ENCODE measurements around the gene CCL15. TPM values are rescaled to one million over a fixed set of nuclear protein-coding genes. Genes with fewer than 3 reads are reported as not detected.

Gene CCL15
- total and polyA plus RNA-seq, 4 donors = 0.23 TPM; not detected in 3

- H3K4me3 ChIP-seq (ENCODE audit: low read depth, low read length) = no peak overlapping the region
- H3K27me3 ChIP-seq (ENCODE audit: control insufficient read depth, insufficient read depth, low read length) = no peaks in the 10 kb centered on the region
- no peaks in the 10 kb centered on the region for H3K4me1 ChIP-seq (ENCODE audit: control insufficient read depth, insufficient read depth, low read length)
- no peaks in the 10 kb centered on the region for H3K9me3 ChIP-seq (ENCODE audit: control insufficient read depth, insufficient read depth, low read length)
- no peaks in the 10 kb centered on the region for H3K36me3 ChIP-seq (ENCODE audit: control insufficient read depth, insufficient read depth, low read length)
- no peak for DNase-seq (ENCODE audit: low read depth in 4 of 6, low spot score in 6 of 6)
- 48% methylated on average over 4 of the region's 7 CpGs for WGBS (ENCODE audit: insufficient coverage)
- no peak overlapping the region for H3K27ac ChIP-seq (ENCODE audit: low read depth, low read length)
Observed at GRCh38 chr17:35953720-35954119, 47.6 kb downstream of the CCL15 start.

GRCh38 chr17:35949401-35949800 is 52.0 kb downstream of the CCL15 start:
- Histone ChIP-seq H3K27me3 (ENCODE audit: control insufficient read depth, insufficient read depth, low read length) (no peaks in the 10 kb centered on the region), H3K9me3 (ENCODE audit: control insufficient read depth, insufficient read depth, low read length) (no peaks in the 10 kb centered on the region), H3K27ac (ENCODE audit: low read depth, low read length) (no peak overlapping the region), H3K4me1 (ENCODE audit: control insufficient read depth, insufficient read depth, low read length) (no peaks in the 10 kb centered on the region), H3K4me3 (ENCODE audit: low read depth, low read length) (no peak overlapping the region), H3K36me3 (ENCODE audit: control insufficient read depth, insufficient read depth, low read length) (no peaks in the 10 kb centered on the region)
- 100% methylated on average over 2 of the region's 3 CpGs for WGBS (ENCODE audit: insufficient coverage)
- peak in 1 of 6 donors; percentile 5 for DNase-seq (ENCODE audit: low read depth in 4 of 6, low spot score in 6 of 6)

GRCh38 chr17:35948092-35948491 is 53.3 kb downstream of the CCL15 start:
- no peak for DNase-seq (ENCODE audit: low read depth in 4 of 6, low spot score in 6 of 6)

More at GRCh38 chr17:35948092-35948491, 53.3 kb downstream of the CCL15 start:
- no peak overlapping the region for H3K27ac ChIP-seq (ENCODE audit: low read depth, low read length)
- H3K9me3 ChIP-seq (ENCODE audit: control insufficient read depth, insufficient read depth, low read length) = no peaks in the 10 kb centered on the region
- no peak overlapping the region for H3K4me3 ChIP-seq (ENCODE audit: low read depth, low read length)
- no peaks in the 10 kb centered on the region for H3K36me3 ChIP-seq (ENCODE audit: control insufficient read depth, insufficient read depth, low read length)
- H3K4me1 ChIP-seq (ENCODE audit: control insufficient read depth, insufficient read depth, low read length) = no peaks in the 10 kb centered on the region
- WGBS (ENCODE audit: insufficient coverage) = 95% methylated on average over 7 of the region's 7 CpGs
- H3K27me3 ChIP-seq (ENCODE audit: control insufficient read depth, insufficient read depth, low read length) = no peaks in the 10 kb centered on the region

Other genes with a start within 250 kb of the CCL15 start
- 1 to 10 TPM in 1 of 2 donors, under 1 TPM in 1; 0.69 to 3.4 TPM for gene GAS2L2, start 248.3 kb downstream of the CCL15 start, total RNA-seq
- gene GAS2L2, start 248.3 kb downstream of the CCL15 start, polyA plus RNA-seq (ENCODE audit: insufficient read length in 2 of 2) = 1 to 10 TPM; 3.0 to 3.6 TPM
- gene C17orf50, start 240.7 kb downstream of the CCL15 start, total RNA-seq = not detected
- gene C17orf50, start 240.7 kb downstream of the CCL15 start, polyA plus RNA-seq (ENCODE audit: insufficient read length in 2 of 2) = 1 to 10 TPM in 1 of 2 donors, under 1 TPM in 1; 0.68 to 1.6 TPM
- 10 to 100 TPM; 12.8 to 18.5 TPM for gene MMP28, start 205.9 kb downstream of the CCL15 start, total RNA-seq
- gene MMP28, start 205.9 kb downstream of the CCL15 start, polyA plus RNA-seq (ENCODE audit: insufficient read length in 2 of 2) = 10 to 100 TPM; 34.9 to 39.8 TPM
- 10 to 100 TPM; 54.2 to 95.9 TPM for gene TAF15, start 192.1 kb downstream of the CCL15 start, total RNA-seq
- 100 to 1,000 TPM; 203 to 217 TPM for gene TAF15, start 192.1 kb downstream of the CCL15 start, polyA plus RNA-seq (ENCODE audit: insufficient read length in 2 of 2)
- not detected for gene HEATR9, start 132.7 kb downstream of the CCL15 start, total RNA-seq
- gene HEATR9, start 132.7 kb downstream of the CCL15 start, polyA plus RNA-seq (ENCODE audit: insufficient read length in 2 of 2) = under 1 TPM in 1 of 2 donors, not detected in 1; 0.44 TPM
- under 1 TPM; 0.59 to 0.83 TPM for gene CCL5, start 121.2 kb downstream of the CCL15 start, total RNA-seq
- under 1 TPM; 0.60 to 0.96 TPM for gene CCL5, start 121.2 kb downstream of the CCL15 start, polyA plus RNA-seq (ENCODE audit: insufficient read length in 2 of 2)
- gene RDM1, start 70.8 kb downstream of the CCL15 start, total RNA-seq = 1 to 10 TPM; 1.4 TPM
- 1 to 10 TPM; 2.4 to 2.5 TPM for gene RDM1, start 70.8 kb downstream of the CCL15 start, polyA plus RNA-seq (ENCODE audit: insufficient read length in 2 of 2)
- not detected for gene LYZL6, start 57.8 kb downstream of the CCL15 start, total RNA-seq
- not detected for gene LYZL6, start 57.8 kb downstream of the CCL15 start, polyA plus RNA-seq (ENCODE audit: insufficient read length in 2 of 2)
- gene CCL16, start 20.1 kb downstream of the CCL15 start, total RNA-seq = under 1 TPM; 0.20 to 0.28 TPM
- under 1 TPM in 1 of 2 donors, not detected in 1; 0.30 TPM for gene CCL16, start 20.1 kb downstream of the CCL15 start, polyA plus RNA-seq (ENCODE audit: insufficient read length in 2 of 2)
- 10 to 100 TPM in 1 of 2 donors, 1 to 10 TPM in 1; 1.7 to 42.0 TPM for gene CCL14, start 14.8 kb downstream of the CCL15 start, total RNA-seq
- 1 to 10 TPM; 4.1 to 8.9 TPM for gene CCL14, start 14.8 kb downstream of the CCL15 start, polyA plus RNA-seq (ENCODE audit: insufficient read length in 2 of 2)
- under 1 TPM in 1 of 2 donors, not detected in 1; 0.28 TPM for gene CCL23, start 16.4 kb upstream of the CCL15 start, total RNA-seq
- not detected for gene CCL23, start 16.4 kb upstream of the CCL15 start, polyA plus RNA-seq (ENCODE audit: insufficient read length in 2 of 2)
- not detected for gene CCL18, start 62.7 kb upstream of the CCL15 start, total RNA-seq
- not detected for gene CCL18, start 62.7 kb upstream of the CCL15 start, polyA plus RNA-seq (ENCODE audit: insufficient read length in 2 of 2)
- 10 to 100 TPM in 1 of 2 donors, 1 to 10 TPM in 1; 6.0 to 21.8 TPM for gene CCL3, start 88.6 kb upstream of the CCL15 start, total RNA-seq
- gene CCL3, start 88.6 kb upstream of the CCL15 start, polyA plus RNA-seq (ENCODE audit: insufficient read length in 2 of 2) = 10 to 100 TPM in 1 of 2 donors, 1 to 10 TPM in 1; 5.8 to 16.0 TPM
- 10 to 100 TPM in 1 of 2 donors, 1 to 10 TPM in 1; 4.8 to 10.2 TPM for gene CCL4, start 102.3 kb upstream of the CCL15 start, total RNA-seq
- gene CCL4, start 102.3 kb upstream of the CCL15 start, polyA plus RNA-seq (ENCODE audit: insufficient read length in 2 of 2) = 1 to 10 TPM; 2.7 to 8.4 TPM
- gene TBC1D3B, start 175.1 kb upstream of the CCL15 start, total RNA-seq = 1 to 10 TPM; 1.2 to 4.0 TPM
- 10 to 100 TPM; 14.2 to 32.5 TPM for gene TBC1D3B, start 175.1 kb upstream of the CCL15 start, polyA plus RNA-seq (ENCODE audit: insufficient read length in 2 of 2)
- 1 to 10 TPM; 2.8 to 6.3 TPM for gene CCL3L1, start 195.2 kb upstream of the CCL15 start, total RNA-seq
- 1 to 10 TPM; 2.7 to 8.0 TPM for gene CCL3L1, start 195.2 kb upstream of the CCL15 start, polyA plus RNA-seq (ENCODE audit: insufficient read length in 2 of 2)
- 10 to 100 TPM in 1 of 2 donors, 1 to 10 TPM in 1; 3.1 to 10.4 TPM for gene CCL4L2, start 209.5 kb upstream of the CCL15 start, total RNA-seq
- gene CCL4L2, start 209.5 kb upstream of the CCL15 start, polyA plus RNA-seq (ENCODE audit: insufficient read length in 2 of 2) = 1 to 10 TPM; 2.1 to 6.6 TPM